Right atrium auricular region (tissue), 2 donors: ENCODE measurements around the gene CERS2. TPM values are rescaled to one million over a fixed set of nuclear protein-coding genes. Genes with fewer than 3 reads are reported as not detected.
A peak's percentile ranks its signal among the peaks of the same experiment; 100 is the strongest.

ENCODE experiments used
- DNase-seq: peaks from one replicate; pipeline ENCODE4 v3.0.0-alpha.2; 2019; ENCODE audit warnings: low spot score
- H3K27ac ChIP-seq, 2 donors: fragments of 200-600 bp; sonication (generic); 1 replicate in 1 of 2; 2 replicates in 1 of 2; pipeline ENCODE4 v1.5.1; 2016 to 2019
- H3K27me3 ChIP-seq, 2 donors: fragments of 200-600 bp; sonication (generic); one replicate each; pipeline versions ENCODE4 v1.5.1 to v1.6.0; 2017 to 2019
- H3K36me3 ChIP-seq: fragments of 200-600 bp; sonication (generic); one replicate; pipeline ENCODE4 v1.5.1; 2016
- H3K4me1 ChIP-seq, 2 donors: fragments of 200-600 bp; sonication (generic); one replicate each; pipeline versions ENCODE4 v1.5.1 to v1.6.0; 2017 to 2019
- H3K4me3 ChIP-seq, 2 donors: fragments of 200-600 bp; sonication (generic); 1 replicate in 1 of 2; 2 replicates in 1 of 2; pipeline ENCODE4 v1.5.1; 2017 to 2019; ENCODE audit warnings: mild to moderate bottlenecking in 1 of 2, moderate library complexity in 1 of 2
- H3K9me3 ChIP-seq, 2 donors: fragments of 200-600 bp; sonication (generic); one replicate each; pipeline ENCODE4 v1.5.1; 2019
- CTCF ChIP-seq, 2 donors: fragments of 200-600 bp; sonication (generic); IDR thresholded peaks; one replicate each; pipeline ENCODE4 v1.5.1; 2019; ENCODE audit warnings: antibody characterized with exemption in 2 of 2
- total RNA-seq, 2 donors: library from RNA; depleted of rRNA; stranded (reverse); fragments of >200 nt; gene quantifications; one replicate each; pipeline ENCODE4 v1.1.0, GENCODE V29; 2016

The CERS2 gene
- total RNA-seq, 2 donors from 2014 or later: 47.9 to 91.4 TPM

- H3K9me3 ChIP-seq: no peaks in the 10 kb centered on the region
- peaks cover 0 to 11% of the 10 kb centered on the region in 2 donors for H3K4me1 ChIP-seq
- peaks cover 38% of the 10 kb centered on the region for H3K36me3 ChIP-seq
- H3K27ac ChIP-seq: peak overlapping the region; percentile 6 to 12
- H3K27me3 ChIP-seq: no peaks in the 10 kb centered on the region
- TF ChIP-seq CTCF (IDR thresholded peaks at IDR 0.05): no peak
- H3K4me3 ChIP-seq: no peak overlapping the region
- DNase-seq: no peak
Observed at GRCh38 chr1:150995460-150995859, 20.8 kb upstream of the CERS2 start.

- Histone ChIP-seq H3K9me3 (no peaks in the 10 kb centered on the region), H3K4me1 (peaks cover 0 to 11% of the 10 kb centered on the region in 2 donors), H3K27ac (no peak overlapping the region), H3K4me3 (no peak overlapping the region), H3K27me3 (no peaks in the 10 kb centered on the region), H3K36me3 (peaks cover 26% of the 10 kb centered on the region)
- DNase-seq: no peak
- no peak for TF ChIP-seq CTCF (IDR thresholded peaks at IDR 0.05)
Observed at GRCh38 chr1:150994248-150994647, 19.6 kb upstream of the CERS2 start.

DNA sequence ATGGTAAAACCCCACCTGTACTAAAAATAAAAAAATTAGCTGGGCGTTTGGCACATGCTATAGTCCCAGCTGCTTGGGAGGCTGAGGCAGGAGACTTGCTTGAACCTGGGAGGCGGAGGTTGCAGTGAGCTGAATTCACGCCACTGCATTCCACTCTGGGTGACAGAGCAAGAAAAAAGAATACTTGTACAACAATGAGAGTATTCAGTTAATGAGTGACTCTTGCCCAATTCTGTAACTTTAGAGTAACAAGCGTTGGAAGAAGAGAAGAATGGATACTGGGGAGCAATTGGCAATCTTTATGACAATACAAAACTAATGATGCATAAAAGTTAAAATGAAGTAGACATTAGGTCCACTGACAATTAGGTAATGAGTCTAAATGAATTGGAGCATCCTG lies 18.0 kb upstream of the CERS2 start:
- Histone ChIP-seq H3K9me3 (no peaks in the 10 kb centered on the region), H3K36me3 (peaks cover 10% of the 10 kb centered on the region), H3K4me1 (peaks cover 0 to 11% of the 10 kb centered on the region in 2 donors), H3K4me3 (no peak overlapping the region), H3K27ac (no peak overlapping the region), H3K27me3 (no peaks in the 10 kb centered on the region)
- no peak for TF ChIP-seq CTCF (IDR thresholded peaks at IDR 0.05)
- DNase-seq: no peak

DNA sequence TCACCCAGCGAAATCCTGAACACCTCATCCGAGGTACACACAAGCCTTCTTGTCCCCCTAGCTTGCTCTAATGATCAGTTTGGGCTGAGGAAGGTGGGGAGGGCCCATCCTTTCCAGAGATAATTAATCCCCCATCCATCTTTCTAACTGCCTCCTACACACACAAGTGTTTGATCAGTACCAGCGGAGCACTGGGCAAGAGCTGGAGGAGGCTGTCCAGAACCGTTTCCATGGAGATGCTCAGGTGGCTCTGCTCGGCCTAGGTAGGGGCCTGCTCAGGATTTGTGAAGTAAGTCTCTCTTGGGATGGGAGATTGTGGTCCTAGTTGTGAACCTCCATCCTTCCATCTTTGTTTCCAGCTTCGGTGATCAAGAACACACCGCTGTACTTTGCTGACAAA lies 13.3 kb upstream of the CERS2 start:
- Histone ChIP-seq H3K27ac (no peak overlapping the region), H3K36me3 (no peaks in the 10 kb centered on the region), H3K4me3 (no peak overlapping the region), H3K4me1 (no peaks in the 10 kb centered on the region), H3K27me3 (no peaks in the 10 kb centered on the region), H3K9me3 (no peaks in the 10 kb centered on the region)
- DNase-seq: no peak
- no peak for TF ChIP-seq CTCF (IDR thresholded peaks at IDR 0.05)

- Histone ChIP-seq H3K27ac (no peak overlapping the region), H3K27me3 (no peaks in the 10 kb centered on the region), H3K36me3 (no peaks in the 10 kb centered on the region), H3K9me3 (no peaks in the 10 kb centered on the region), H3K4me1 (no peaks in the 10 kb centered on the region), H3K4me3 (no peak overlapping the region)
- TF ChIP-seq CTCF (IDR thresholded peaks at IDR 0.05): no peak
- DNase-seq: no peak
Observed at GRCh38 chr1:150985179-150985825, 10.7 kb upstream of the CERS2 start.
